CD4-positive, alpha-beta T cell (primary cell): ENCODE measurements around the gene SLC12A7. TPM values are rescaled to one million over a fixed set of nuclear protein-coding genes. Genes with fewer than 3 reads are reported as not detected.

Experiments used
- ATAC-seq: fragments of 200-7000 bp; cut with Tn5 transposase; one replicate; pipeline ENCODE4 v1.10.0; 2022; ENCODE audit warnings: mild to moderate bottlenecking; ENCODE audit not compliant: poor library complexity
- CTCF ChIA-PET: fragments of 350-600 bp; sonication (Branson Sonifier 250); formaldehyde crosslinking; loops from one replicate; lab custom pipeline; 2021; ENCODE audit warnings: antibody characterized with exemption, inconsistent platforms; lab: Charles Lee
- POLR2A ChIA-PET: fragments of 350-600 bp; sonication (Branson Sonifier 250); formaldehyde crosslinking; loops from one replicate; lab custom pipeline; 2021; ENCODE audit warnings: antibody characterized with exemption, inconsistent platforms; lab: Charles Lee
- DNase-seq, 14 experiments: peaks; one replicate each; pipeline ENCODE4 v3.0.0-alpha.2; 2013 to 2020; ENCODE audit warnings: mixed read lengths in 2 of 14
- H3K27ac ChIP-seq, 2 donors: one replicate each; pipeline versions ENCODE4 v1.5.1 to v1.7.0; 2013; ENCODE audit warnings: low read length in 2 of 2, low read depth in 1 of 2, mild to moderate bottlenecking in 1 of 2
- H3K27me3 ChIP-seq, 2 experiments: 1 replicate in 1 of 2; 2 replicates in 1 of 2; pipeline versions ENCODE4 v1.6.1 to v1.7.0; 2013; ENCODE audit warnings: low read length in 2 of 2, control low read depth in 1 of 2, mild to moderate bottlenecking in 1 of 2, moderate library complexity in 1 of 2; ENCODE audit not compliant: insufficient read depth in 2 of 2, control insufficient read depth in 1 of 2
- H3K36me3 ChIP-seq: one replicate; pipeline ENCODE4 v1.6.1; 2013; ENCODE audit warnings: low read length, control low read depth; ENCODE audit not compliant: insufficient read depth
- H3K4me1 ChIP-seq: one replicate; pipeline ENCODE4 v1.6.1; 2013; ENCODE audit warnings: low read length, control low read depth; ENCODE audit not compliant: insufficient read depth
- H3K4me3 ChIP-seq: one replicate; pipeline ENCODE4 v1.5.1; 2013; ENCODE audit warnings: mild to moderate bottlenecking, low read length, moderate library complexity
- H3K9me3 ChIP-seq, 2 experiments: 1 replicate in 1 of 2; 2 replicates in 1 of 2; pipeline versions ENCODE4 v1.6.1 to v1.7.0; 2013; ENCODE audit warnings: low read length in 2 of 2, mild to moderate bottlenecking in 2 of 2, control low read depth in 1 of 2, moderate library complexity in 1 of 2; ENCODE audit not compliant: control insufficient read depth in 1 of 2, insufficient read depth in 1 of 2
- H3K27ac Mint-ChIP-seq: one replicate; pipeline ENCODE4 v1.8.0; 2020; ENCODE audit warnings: mixed read lengths
- H3K27me3 Mint-ChIP-seq: one replicate; pipeline ENCODE4 v1.8.0; 2021; ENCODE audit warnings: mixed read lengths
- H3K36me3 Mint-ChIP-seq: one replicate; pipeline ENCODE4 v1.8.0; 2021; ENCODE audit warnings: low read depth, mixed read lengths
- H3K4me1 Mint-ChIP-seq: one replicate; pipeline ENCODE4 v1.8.0; 2021; ENCODE audit warnings: low read depth, mixed read lengths
- H3K4me3 Mint-ChIP-seq: one replicate; pipeline ENCODE4 v1.8.0; 2020; ENCODE audit warnings: mild to moderate bottlenecking, mixed read lengths
- H3K9me3 Mint-ChIP-seq: one replicate; pipeline ENCODE4 v1.8.0; 2020; ENCODE audit warnings: mixed read lengths
- intact Hi-C, 2 experiments: fragments of 100-400 bp; cut with DNase I in 1 of 2; cut with micrococcal nuclease in 1 of 2; formaldehyde crosslinking; loops; one replicate each; pipeline versions ENCODE4 v1.15.1 to v1.9.0; 2023 to 2025; cut with DNase I, micrococcal nuclease
- total RNA-seq, 174 experiments: library from RNA in 2 of 174; stranded (reverse) in 2 of 174; gene quantifications; one replicate each; pipeline ENCODE4 v1.2.3 and lab custom pipeline; 2021 to 2026
- TF ChIP-seq, protein P1 (sequence below): fragments of 200-600 bp; IDR thresholded peaks from one replicate; pipeline ENCODE4 v1.8.0; 2022; ENCODE audit warnings: antibody characterized with exemption, mild to moderate bottlenecking

The SLC12A7 gene
- total RNA-seq, 2 experiments from 2014 or later: 47.9 to 51.7 TPM

DNA sequence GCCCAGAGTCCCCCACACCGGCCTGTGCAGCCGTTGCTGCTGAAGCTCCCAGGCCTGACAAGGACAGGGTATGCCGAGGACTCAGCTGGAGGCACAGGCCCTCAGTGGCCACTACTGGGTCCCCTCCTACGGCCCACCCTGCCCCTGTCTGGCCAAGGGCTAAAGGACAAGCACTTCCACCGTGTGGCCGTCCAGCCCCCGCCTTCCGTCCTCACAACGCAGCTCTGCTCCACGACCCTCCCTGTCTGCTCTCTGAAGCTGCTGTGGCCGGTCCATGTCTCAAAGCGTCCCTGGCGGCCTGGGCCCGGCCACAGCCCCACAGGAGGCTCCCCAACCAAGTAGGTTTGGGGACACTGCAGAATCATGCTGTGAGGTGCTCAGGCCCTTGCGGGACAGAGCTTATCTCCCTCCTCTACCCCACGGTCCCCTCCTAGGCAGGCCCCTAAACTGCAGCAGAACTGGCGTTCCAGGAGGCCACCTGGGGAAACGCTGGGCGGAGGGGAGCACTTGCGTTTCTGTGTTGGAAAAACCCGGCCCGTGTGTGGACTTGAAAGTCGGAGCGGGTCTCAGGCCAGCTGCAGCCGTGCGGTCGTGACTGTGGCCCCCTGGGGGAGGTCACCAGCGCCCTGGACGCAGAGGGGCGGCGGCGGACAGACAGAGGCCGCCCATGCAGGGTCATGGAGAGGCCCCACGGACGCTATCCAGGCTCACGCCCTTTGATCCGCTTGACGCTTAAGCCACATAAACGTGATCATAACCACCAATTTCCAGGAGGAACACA is 57.7 kb downstream of the SLC12A7 start:
- CTCF ChIA-PET: no interaction called here
- Mint-ChIP-seq H3K36me3 (peaks cover 50% of the 10 kb centered on the region), H3K9me3 (no peaks in the 10 kb centered on the region), H3K4me1 (no peaks in the 10 kb centered on the region), H3K4me3 (no peak overlapping the region), H3K27me3 (no peaks in the 10 kb centered on the region), H3K27ac (no peak overlapping the region)
- DNase-seq (no peak), ATAC-seq (no peak)
- no peaks in the 10 kb centered on the region for H3K9me3 ChIP-seq
- POLR2A ChIA-PET: no interaction called here
- intact Hi-C loops: loop anchor here (5.0 kb wide), 1 partner anchor 88 kb away; no protein-coding TSS in a partner anchor
- no peak overlapping the region for H3K4me3 ChIP-seq
- H3K4me1 ChIP-seq: no peaks in the 10 kb centered on the region
- TF ChIP-seq, protein P1, sequence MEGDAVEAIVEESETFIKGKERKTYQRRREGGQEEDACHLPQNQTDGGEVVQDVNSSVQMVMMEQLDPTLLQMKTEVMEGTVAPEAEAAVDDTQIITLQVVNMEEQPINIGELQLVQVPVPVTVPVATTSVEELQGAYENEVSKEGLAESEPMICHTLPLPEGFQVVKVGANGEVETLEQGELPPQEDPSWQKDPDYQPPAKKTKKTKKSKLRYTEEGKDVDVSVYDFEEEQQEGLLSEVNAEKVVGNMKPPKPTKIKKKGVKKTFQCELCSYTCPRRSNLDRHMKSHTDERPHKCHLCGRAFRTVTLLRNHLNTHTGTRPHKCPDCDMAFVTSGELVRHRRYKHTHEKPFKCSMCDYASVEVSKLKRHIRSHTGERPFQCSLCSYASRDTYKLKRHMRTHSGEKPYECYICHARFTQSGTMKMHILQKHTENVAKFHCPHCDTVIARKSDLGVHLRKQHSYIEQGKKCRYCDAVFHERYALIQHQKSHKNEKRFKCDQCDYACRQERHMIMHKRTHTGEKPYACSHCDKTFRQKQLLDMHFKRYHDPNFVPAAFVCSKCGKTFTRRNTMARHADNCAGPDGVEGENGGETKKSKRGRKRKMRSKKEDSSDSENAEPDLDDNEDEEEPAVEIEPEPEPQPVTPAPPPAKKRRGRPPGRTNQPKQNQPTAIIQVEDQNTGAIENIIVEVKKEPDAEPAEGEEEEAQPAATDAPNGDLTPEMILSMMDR: no peak
- H3K27me3 ChIP-seq: no peaks in the 10 kb centered on the region
- peaks cover 64% of the 10 kb centered on the region for H3K36me3 ChIP-seq
- no peak overlapping the region for H3K27ac ChIP-seq

DNA sequence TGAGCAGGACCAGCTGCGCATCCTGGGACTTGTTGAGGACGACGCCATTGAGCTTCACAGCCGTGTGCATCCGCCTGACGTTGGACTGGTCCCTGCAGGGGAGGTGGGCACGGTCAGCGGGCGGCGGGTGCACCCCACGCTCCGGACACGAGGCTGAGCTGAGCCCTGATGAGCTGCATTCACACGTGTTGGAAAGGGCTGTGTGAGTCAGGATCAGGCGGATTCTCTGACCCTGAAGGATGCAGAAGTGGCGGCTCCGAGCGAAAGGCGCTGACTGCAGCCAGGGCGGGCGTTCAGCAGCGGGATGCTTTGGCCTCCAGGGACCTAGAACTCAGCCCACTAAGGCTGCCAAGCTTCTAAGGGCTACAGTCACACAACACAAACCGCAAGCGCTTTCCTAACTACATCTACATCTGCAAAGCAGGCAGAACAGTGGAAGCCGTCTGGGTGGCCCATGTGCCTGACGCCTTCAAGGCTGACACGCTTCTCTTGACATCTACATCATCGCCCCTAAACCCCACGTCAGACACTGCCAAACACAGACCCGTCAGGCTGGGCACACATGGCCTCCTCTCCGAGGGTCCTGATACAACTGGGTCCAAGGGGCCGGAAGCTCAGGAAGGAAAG is 58.4 kb downstream of the SLC12A7 start:
- no peak overlapping the region for H3K27ac Mint-ChIP-seq
- intact Hi-C loops: loop anchor here (5.0 kb wide), 1 partner anchor 89 kb away; no protein-coding TSS in a partner anchor
- Histone ChIP-seq H3K27ac (no peak overlapping the region), H3K27me3 (no peaks in the 10 kb centered on the region), H3K4me1 (no peaks in the 10 kb centered on the region), H3K36me3 (peaks cover 57% of the 10 kb centered on the region), H3K4me3 (no peak overlapping the region), H3K9me3 (peaks cover 0 to 4% of the 10 kb centered on the region in 2 experiments)
- H3K36me3 Mint-ChIP-seq: peaks cover 49% of the 10 kb centered on the region
- no peaks in the 10 kb centered on the region for H3K27me3 Mint-ChIP-seq
- no peak overlapping the region for H3K4me3 Mint-ChIP-seq
- ATAC-seq: no peak
- no peaks in the 10 kb centered on the region for H3K4me1 Mint-ChIP-seq
- TF ChIP-seq, protein P1: no peak
- ChIA-PET POLR2A (interaction anchor here (0.7 kb wide), 1 partner anchor 53 kb away, joined by 3 read pairs; no protein-coding TSS in a partner anchor), CTCF (no interaction called here)
- DNase-seq: no peak
- H3K9me3 Mint-ChIP-seq: no peaks in the 10 kb centered on the region

DNA sequence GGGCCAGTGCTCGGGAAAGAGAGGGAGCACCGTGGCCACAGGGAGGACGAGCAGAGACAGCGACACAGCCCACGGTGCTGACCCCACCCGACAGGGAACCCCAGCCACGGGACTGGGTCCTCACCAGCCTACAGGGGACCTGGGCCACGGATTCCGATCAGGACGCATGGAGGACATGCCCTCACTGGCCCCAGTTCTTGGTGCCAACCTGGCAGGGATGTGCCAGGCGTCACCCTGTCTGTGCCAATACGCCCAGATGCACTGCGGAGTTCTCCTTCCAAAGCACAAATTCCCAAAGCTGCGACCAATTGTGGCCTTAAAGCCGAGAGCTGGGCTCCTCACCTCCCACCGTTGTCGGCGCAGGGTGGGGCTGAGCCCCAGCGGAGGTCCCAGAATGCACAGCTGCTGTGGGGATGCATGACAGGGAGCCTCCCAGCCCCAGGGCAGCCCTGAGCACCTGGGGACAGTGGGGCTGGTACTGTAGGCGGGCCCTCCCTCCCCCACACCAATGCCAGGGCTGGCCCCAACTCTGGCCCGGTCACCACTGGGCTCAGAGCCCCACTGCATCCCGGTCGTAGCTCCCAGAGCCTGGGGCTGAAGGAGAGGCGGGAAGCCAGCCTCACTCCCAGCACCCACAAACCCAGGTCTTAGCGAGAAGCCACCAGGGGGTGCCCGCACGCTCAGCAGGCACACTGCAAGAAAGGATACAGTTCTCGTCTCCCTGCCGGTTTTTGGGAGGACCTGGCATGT is 59.0 kb downstream of the SLC12A7 start:
- H3K4me3 Mint-ChIP-seq: no peak overlapping the region
- Histone ChIP-seq H3K4me3 (no peak overlapping the region), H3K27ac (no peak overlapping the region), H3K4me1 (no peaks in the 10 kb centered on the region), H3K9me3 (peaks cover 0 to 4% of the 10 kb centered on the region in 2 experiments), H3K27me3 (no peaks in the 10 kb centered on the region), H3K36me3 (peaks cover 51% of the 10 kb centered on the region)
- DNase-seq (no peak), ATAC-seq (no peak)
- intact Hi-C loops: loop anchor here (5.0 kb wide), 1 partner anchor 89 kb away; no protein-coding TSS in a partner anchor
- H3K27me3 Mint-ChIP-seq: no peaks in the 10 kb centered on the region
- no peaks in the 10 kb centered on the region for H3K4me1 Mint-ChIP-seq
- ChIA-PET CTCF (no interaction called here), POLR2A (interaction anchor here (0.7 kb wide), 1 partner anchor 53 kb away, joined by 3 read pairs; no protein-coding TSS in a partner anchor)
- peaks cover 49% of the 10 kb centered on the region for H3K36me3 Mint-ChIP-seq
- no peak overlapping the region for H3K27ac Mint-ChIP-seq
- TF ChIP-seq, protein P1: no peak
- no peaks in the 10 kb centered on the region for H3K9me3 Mint-ChIP-seq
